Activated naive CD4-positive, alpha-beta T cell (primary cell): ENCODE measurements around the gene RASL10A.

Source experiments
- DNase-seq, 4 experiments: peaks; one replicate each; lab custom pipeline; 2025; lab: John Stamatoyannopoulos, UW

Gene RASL10A

DNA sequence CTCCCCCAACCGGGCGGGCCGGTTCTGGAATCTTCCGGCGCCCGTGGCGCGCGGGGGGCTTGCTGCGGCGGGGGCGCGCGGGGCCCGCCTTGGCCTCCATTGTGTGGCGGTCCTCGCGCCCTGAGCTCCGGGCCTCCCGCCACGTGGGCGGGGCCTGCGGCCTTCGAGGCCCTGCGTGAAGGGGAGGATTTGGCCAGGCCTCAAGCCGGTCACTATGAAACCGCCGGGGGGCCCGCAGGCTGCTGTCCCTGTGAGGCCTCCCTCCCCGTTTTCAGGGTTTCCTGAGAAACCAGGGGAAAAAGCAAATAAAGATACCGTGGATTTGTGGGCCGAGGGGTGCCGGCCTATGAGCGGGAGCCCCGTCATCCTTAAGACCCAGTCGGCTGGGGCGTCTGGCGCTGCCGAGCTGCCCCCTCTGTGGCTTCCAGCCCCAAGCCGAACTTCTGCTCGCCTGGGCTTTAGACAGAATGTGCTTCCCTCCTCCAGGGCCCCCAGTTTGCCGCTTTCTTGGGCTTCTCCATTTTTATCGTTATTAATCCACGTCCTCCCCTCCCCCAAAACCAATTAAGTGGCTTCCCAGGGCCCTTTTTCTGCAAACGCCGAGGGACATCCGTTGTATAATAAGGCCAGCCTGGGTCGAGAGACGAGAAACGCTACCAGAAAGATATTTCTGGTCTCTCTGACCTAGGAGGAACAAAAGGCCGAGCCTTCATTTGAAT, 46.8 kb downstream of the RASL10A start:
- DNase-seq, result peak in 2 of 4 experiments; percentile 23 to 37

- peak; percentile 94 to 99 (median 96) for DNase-seq
Observed at GRCh38 chr22:29267858-29268510, 47.5 kb downstream of the RASL10A start, which contains the start of the genes EWSR1 and RHBDD3. Gene EWSR1 (plus strand): TSS chr22:29268268. CDS start chr22:29268337, 69 bp downstream. Gene RHBDD3 (minus strand): TSS chr22:29267981. CDS start chr22:29265626, 2,355 bp downstream.

GRCh38 chr22:29267462-29267857, 48.0 kb downstream of the RASL10A start:
- no peak for DNase-seq

DNA sequence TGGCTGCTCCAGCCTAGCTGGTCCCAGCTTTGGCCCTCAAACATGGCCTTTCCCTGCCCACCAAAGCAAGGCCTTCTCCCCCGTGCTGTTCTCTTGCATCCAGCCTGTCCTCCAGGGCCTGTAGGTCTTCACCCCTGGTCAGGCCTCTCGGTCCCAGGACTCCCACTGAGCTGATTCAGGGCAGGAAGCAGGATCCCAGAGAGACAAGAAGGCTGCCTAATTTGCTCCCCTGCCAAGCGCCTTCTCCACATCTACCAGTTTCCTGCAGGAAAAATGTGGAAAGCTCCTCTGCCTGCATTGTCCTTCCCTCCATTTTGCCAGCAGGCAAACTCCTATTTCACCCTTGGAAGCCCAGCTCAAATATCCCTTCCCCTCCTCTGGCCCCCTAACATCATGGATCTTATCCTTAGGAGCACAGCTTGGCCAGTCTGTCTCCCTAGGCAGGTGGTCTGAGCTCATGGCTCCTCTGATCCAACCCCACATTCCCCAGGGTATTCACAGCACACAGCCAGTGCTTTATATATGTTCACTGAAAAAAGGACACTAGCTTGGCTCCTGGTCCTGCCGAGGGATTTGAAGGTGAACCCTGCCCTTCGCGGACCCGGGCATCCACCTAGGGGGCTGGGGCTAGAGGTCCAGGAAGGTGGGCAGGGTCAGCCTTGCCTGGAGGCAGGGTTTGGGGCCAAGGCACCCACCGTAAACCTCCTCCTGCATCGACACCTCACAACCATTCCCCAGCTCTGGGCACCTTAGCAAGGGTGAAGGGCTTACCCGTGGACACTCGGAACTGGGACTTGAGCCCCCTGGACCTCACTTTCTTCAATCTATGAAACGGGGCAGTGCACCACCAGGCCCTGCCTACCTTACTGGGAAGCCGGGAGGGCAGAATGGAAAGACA, 48.7 kb downstream of the RASL10A start:
- DNase-seq, result no peak

GRCh38 chr22:29265929-29266328, 49.6 kb downstream of the RASL10A start:
- no peak for DNase-seq

- DNase-seq, result no peak
Observed at GRCh38 chr22:29265305-29265704, 50.2 kb downstream of the RASL10A start.

GRCh38 chr22:29263791-29264276, 51.7 kb downstream of the RASL10A start:
- no peak for DNase-seq
